ENCODE measurements around the gene ASCL5. TPM values are rescaled to one million over a fixed set of nuclear protein-coding genes. Genes with fewer than 3 reads are reported as not detected.

The ASCL5 gene
- total RNA-seq, 2 experiments from 2014 or later: not detected

DNA sequence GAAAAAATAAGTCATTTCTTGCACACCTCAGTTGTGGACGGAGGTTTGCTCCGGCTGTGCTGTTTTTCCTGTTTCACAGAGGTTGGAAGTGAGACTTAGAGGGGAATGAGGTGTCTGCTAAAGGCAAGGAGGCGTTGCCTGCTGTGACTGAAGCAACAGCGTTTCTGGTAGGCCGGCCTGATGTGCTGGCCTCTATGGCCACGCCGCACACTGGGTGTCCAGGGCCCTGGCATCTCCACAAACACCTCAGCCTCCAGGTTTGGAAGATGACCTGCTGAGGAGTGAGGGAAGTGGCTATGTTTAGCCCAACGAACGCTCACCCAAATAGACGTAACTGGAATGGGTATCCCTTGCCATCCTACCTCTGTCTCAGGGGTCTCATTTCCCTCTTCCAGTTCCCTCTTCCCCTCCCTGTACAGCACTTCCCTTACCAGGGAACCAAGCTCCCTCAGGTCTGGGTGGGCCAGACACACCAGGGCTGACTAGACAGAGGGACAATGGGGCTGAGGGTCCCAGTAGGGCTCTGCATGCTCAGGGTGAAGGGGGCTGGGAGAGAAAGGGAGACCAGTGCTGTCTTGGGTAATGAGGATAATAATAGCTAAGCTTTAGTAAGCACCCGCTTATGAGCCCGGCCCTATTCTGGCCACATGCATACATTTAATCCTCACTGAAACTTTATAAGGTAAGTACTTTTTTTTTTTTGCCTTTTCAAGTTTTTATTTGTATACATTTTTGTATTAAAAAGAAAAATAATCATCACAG, 26.6 kb downstream of the ASCL5 start:
- DNase-seq (no peak), ATAC-seq (no peak)
- Mint-ChIP-seq H3K4me1 (ENCODE audit: low read depth) (no peaks in the 10 kb centered on the region), H3K4me3 (no peak overlapping the region), H3K27ac (no peak overlapping the region), H3K27me3 (ENCODE audit: low read depth) (no peaks in the 10 kb centered on the region), H3K36me3 (ENCODE audit: low read depth) (no peaks in the 10 kb centered on the region), H3K9me3 (ENCODE audit: insufficient read depth) (no peaks in the 10 kb centered on the region)
- ChIA-PET CTCF (interaction anchor here (0.9 to 1.5 kb wide), 3 partner anchors 9 to 19 kb away, joined by 3 read pairs; no protein-coding TSS in a partner anchor), POLR2A (no interaction called here)

DNA sequence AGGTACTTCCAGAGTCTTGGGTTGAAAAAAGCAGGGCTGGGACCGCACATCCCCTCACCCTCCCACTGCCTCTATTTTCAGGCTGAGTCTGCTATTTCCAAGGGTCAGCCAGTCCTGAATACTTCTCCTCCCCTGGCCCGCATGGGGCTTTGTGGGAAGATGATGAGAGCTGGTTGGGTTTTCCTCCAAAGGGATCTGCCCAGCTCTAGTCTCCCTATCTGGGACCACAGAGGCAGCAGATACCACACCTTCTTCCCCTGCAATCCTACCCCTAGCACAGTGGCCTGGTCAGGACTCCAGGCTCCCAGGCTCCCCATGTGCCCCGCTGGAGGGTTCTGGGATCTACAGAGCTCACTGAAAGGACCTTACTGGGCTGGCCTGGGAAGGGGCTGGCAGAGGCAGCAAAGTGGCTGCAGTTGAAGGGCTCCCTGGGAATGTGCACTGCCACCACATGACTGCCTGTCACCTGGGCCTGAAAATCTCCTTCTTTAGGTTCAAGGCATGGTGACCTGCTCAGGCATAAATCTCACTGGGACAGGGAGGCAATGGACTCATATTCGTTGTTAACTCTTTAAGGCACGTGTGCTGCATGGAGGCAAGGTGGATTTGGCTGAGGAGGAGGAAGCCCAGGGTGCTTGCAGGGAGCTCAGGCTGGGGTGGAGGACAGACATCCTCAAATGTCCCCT, 27.8 kb downstream of the ASCL5 start:
- ATAC-seq (no peak), DNase-seq (no peak)
- H3K27me3 Mint-ChIP-seq (ENCODE audit: low read depth): no peaks in the 10 kb centered on the region
- H3K4me1 Mint-ChIP-seq (ENCODE audit: low read depth): no peaks in the 10 kb centered on the region
- no peak overlapping the region for H3K4me3 Mint-ChIP-seq
- H3K36me3 Mint-ChIP-seq (ENCODE audit: low read depth): no peaks in the 10 kb centered on the region
- ChIA-PET CTCF (interaction anchor here (0.9 to 1.5 kb wide), 5 partner anchors 8 to 127 kb away, joined by 3 to 5 read pairs (median 3); no protein-coding TSS in a partner anchor), POLR2A (no interaction called here)
- H3K27ac Mint-ChIP-seq: no peak overlapping the region
- no peaks in the 10 kb centered on the region for H3K9me3 Mint-ChIP-seq (ENCODE audit: insufficient read depth)

DNA sequence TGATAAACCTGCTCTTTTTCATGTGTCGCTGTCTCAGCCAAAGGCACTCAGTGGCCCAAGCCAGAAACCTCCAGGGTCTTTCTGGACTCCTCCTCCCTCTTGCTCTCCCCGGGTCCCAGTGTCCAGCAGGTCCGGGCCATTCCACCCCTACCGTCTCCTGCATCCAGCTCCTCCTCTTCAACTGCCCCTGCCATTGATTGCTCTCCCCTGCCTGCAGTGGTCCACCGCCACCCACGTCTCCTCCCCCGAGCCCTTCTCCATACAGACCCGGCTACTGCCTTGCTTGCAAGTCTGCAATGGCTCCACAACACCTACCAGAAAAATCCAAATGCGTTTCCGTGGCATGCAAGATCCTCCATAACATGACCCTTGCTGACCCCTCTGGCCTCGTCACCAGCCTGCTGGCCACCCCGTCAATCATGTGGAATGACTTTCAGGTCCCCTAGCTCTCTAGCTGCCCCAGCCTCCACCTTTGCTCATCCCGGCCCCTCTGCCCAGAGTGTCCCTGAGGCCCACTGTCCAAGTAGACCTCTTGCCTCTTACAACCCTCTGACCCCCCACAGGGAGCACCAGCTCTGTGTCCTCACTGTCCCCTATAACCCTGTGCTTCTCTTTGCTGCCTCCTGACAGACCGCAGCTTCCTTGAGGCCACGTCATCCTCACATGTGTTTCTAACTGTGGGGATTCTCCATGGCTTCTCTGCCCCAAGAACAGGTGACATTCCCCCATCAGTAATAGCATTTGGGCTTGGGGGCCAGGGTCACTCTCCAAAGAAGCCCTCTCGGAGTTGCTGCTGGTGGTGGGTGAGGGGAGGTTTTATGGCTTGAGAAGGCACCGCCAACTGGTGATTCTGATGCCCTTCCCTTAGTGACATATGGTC, 29.8 kb downstream of the ASCL5 start:
- Mint-ChIP-seq H3K36me3 (ENCODE audit: low read depth) (no peaks in the 10 kb centered on the region), H3K27ac (no peak overlapping the region), H3K9me3 (ENCODE audit: insufficient read depth) (no peaks in the 10 kb centered on the region), H3K27me3 (ENCODE audit: low read depth) (no peaks in the 10 kb centered on the region), H3K4me1 (ENCODE audit: low read depth) (no peaks in the 10 kb centered on the region), H3K4me3 (no peak overlapping the region)
- ChIA-PET POLR2A (no interaction called here), CTCF (interaction anchor here (1.0 kb wide), 1 partner anchor 16 kb away, joined by 4 read pairs; no protein-coding TSS in a partner anchor)
- ATAC-seq (no peak), DNase-seq (no peak)

DNA sequence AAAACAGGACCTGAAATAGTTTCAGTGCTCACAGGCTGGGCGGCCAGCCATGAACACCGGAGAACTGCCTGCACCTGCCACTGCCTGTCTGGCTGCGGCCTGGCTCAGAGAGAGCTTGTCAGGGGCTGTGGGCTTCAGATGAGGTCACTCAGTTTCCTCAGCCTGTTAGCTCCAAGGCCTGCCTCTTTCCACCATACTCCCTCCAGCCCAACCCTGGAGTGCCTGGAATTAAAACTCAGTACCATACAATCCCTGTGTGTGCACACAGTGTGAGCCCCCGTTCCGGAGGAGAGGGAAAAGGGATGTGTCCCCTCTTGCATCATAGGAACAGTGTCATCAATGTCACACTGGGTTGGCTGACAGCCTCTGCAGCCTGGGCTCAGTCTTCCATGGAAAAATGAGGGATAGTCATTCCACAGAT, 30.9 kb downstream of the ASCL5 start:
- no peak for ATAC-seq
- CTCF ChIA-PET: interaction anchor here (1.0 to 1.1 kb wide), 2 partner anchors 9 to 18 kb away, joined by 3 read pairs; no protein-coding TSS in a partner anchor
- H3K36me3 Mint-ChIP-seq (ENCODE audit: low read depth): no peaks in the 10 kb centered on the region
- H3K4me3 Mint-ChIP-seq: no peak overlapping the region
- no peaks in the 10 kb centered on the region for H3K4me1 Mint-ChIP-seq (ENCODE audit: low read depth)
- POLR2A ChIA-PET: no interaction called here
- H3K27me3 Mint-ChIP-seq (ENCODE audit: low read depth): no peaks in the 10 kb centered on the region
- DNase-seq: no peak
- no peak overlapping the region for H3K27ac Mint-ChIP-seq
- no peaks in the 10 kb centered on the region for H3K9me3 Mint-ChIP-seq (ENCODE audit: insufficient read depth)

DNA sequence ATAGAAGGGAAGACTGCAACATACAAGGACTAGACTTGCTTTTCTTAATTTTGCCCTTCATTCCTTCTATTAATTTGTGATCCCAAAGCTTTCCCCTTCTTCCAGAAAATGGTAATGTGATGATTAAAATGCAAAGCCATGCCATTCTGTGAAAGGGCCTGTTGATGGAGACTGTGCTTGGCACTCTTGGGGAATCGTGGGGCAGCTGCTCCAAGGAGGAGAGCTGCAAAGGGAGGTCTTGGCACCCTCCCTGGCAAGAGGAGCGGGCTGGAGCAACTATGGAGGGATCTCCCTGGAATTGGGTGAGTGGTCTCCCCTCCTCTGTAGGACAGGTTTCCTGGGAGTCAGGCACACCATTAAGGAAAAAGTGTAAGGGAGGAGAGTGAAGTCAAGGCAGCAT, 31.4 kb downstream of the ASCL5 start:
- no peaks in the 10 kb centered on the region for H3K36me3 Mint-ChIP-seq (ENCODE audit: low read depth)
- POLR2A ChIA-PET: no interaction called here
- ATAC-seq: no peak
- H3K27me3 Mint-ChIP-seq (ENCODE audit: low read depth): no peaks in the 10 kb centered on the region
- H3K9me3 Mint-ChIP-seq (ENCODE audit: insufficient read depth): no peaks in the 10 kb centered on the region
- H3K27ac Mint-ChIP-seq: no peak overlapping the region
- CTCF ChIA-PET: interaction anchor here (1.0 to 1.1 kb wide), 2 partner anchors 9 to 18 kb away, joined by 3 read pairs; no protein-coding TSS in a partner anchor
- H3K4me1 Mint-ChIP-seq (ENCODE audit: low read depth): no peaks in the 10 kb centered on the region
- no peak overlapping the region for H3K4me3 Mint-ChIP-seq
- DNase-seq: no peak

DNA sequence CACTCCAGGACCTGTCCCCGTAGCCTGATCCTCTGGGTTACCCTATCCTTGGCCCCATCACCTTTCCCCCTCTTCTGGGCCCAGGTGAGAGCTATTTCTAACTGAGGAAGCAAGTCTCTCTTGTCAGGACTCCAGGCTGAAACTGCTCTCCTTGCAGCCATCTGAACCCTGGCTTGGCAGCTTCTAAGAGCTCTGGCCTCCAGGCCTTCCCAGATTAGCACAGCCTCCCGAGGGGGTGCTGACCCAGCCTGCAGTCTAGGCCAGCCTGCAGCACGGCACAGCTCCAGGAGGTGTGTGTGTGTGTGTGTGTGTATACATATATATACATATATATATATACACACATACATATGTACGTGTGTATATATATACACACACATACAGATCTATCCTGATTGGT, 32.2 kb downstream of the ASCL5 start:
- Mint-ChIP-seq H3K27ac (no peak overlapping the region), H3K27me3 (ENCODE audit: low read depth) (no peaks in the 10 kb centered on the region), H3K4me3 (no peak overlapping the region), H3K9me3 (ENCODE audit: insufficient read depth) (no peaks in the 10 kb centered on the region), H3K4me1 (ENCODE audit: low read depth) (no peaks in the 10 kb centered on the region), H3K36me3 (ENCODE audit: low read depth) (no peaks in the 10 kb centered on the region)
- DNase-seq: no peak
- no peak for ATAC-seq
- CTCF ChIA-PET: interaction anchor here (1.2 kb wide), 1 partner anchor 25 kb away, joined by 4 read pairs; no protein-coding TSS in a partner anchor
- POLR2A ChIA-PET: no interaction called here

DNA sequence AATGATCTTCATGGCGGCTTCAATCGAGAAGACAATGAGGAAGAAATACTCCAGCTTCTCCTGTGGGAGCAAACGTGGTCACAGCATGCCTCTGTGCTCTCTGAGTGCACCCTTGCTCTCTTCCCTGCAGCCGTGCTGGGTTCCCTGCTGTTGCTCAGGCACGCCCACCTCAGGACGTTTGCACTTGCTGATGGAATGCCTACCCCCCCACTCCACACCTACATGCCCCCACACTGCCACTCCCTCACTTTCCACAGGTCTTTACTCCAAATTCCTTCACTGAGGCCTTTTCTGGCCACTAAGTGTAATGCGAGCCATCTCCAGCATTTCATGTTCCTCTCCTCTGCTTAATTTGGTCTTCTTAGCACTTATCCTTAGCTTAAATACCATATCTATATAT, 33.0 kb downstream of the ASCL5 start:
- Mint-ChIP-seq H3K27ac (no peak overlapping the region), H3K36me3 (ENCODE audit: low read depth) (no peaks in the 10 kb centered on the region), H3K9me3 (ENCODE audit: insufficient read depth) (no peaks in the 10 kb centered on the region), H3K27me3 (ENCODE audit: low read depth) (peaks cover 3% of the 10 kb centered on the region), H3K4me3 (no peak overlapping the region), H3K4me1 (ENCODE audit: low read depth) (no peaks in the 10 kb centered on the region)
- ChIA-PET POLR2A (no interaction called here), CTCF (interaction anchor here (1.2 kb wide), 1 partner anchor 26 kb away, joined by 4 read pairs; no protein-coding TSS in a partner anchor)
- DNase-seq (no peak), ATAC-seq (no peak)

DNA sequence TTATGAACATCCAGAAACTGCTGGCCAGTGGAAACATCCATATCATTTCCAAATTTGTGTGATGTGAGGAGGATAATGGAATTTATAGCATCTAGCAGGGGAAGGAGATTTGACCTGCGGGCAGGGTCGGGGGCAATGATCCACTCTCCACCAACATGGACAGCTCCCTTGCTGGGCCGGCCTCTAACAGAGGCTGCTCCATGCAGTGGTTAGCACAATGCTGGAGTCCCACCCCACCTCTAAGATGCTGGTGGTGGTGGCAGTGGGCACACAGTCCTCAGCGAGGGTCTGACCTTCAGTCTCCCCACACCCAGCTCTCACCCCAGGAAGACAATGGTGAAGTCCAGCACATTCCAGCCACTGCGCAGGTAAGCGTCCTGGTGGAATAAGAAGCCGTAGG, 33.4 kb downstream of the ASCL5 start:
- DNase-seq: no peak
- ChIA-PET CTCF (no interaction called here), POLR2A (no interaction called here)
- Mint-ChIP-seq H3K4me1 (ENCODE audit: low read depth) (no peaks in the 10 kb centered on the region), H3K36me3 (ENCODE audit: low read depth) (no peaks in the 10 kb centered on the region), H3K27ac (no peak overlapping the region), H3K4me3 (no peak overlapping the region), H3K27me3 (ENCODE audit: low read depth) (peaks cover 3% of the 10 kb centered on the region), H3K9me3 (ENCODE audit: insufficient read depth) (no peaks in the 10 kb centered on the region)
- ATAC-seq: no peak

DNA sequence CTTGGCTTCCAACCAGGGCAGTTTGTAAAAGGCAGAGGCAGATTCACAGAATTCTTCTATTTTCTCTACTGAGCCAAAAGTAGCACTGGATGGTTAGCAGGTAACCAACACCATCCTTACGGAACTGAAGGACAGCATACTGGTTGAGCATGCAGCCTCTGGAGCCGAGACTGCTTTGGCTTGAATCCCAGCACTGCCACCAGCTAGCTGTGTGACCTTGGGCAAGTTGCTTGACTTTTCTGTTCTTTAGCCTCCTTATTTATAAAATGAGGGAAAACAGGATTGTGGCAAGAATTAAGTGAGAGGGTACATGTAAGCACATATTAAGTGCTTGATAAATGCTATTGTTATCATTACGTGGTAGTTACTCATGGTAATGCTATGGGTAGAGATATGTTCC, 34.2 kb downstream of the ASCL5 start:
- Mint-ChIP-seq H3K4me1 (ENCODE audit: low read depth) (no peaks in the 10 kb centered on the region), H3K36me3 (ENCODE audit: low read depth) (no peaks in the 10 kb centered on the region), H3K27me3 (ENCODE audit: low read depth) (peaks cover 3% of the 10 kb centered on the region), H3K27ac (no peak overlapping the region), H3K4me3 (no peak overlapping the region), H3K9me3 (ENCODE audit: insufficient read depth) (no peaks in the 10 kb centered on the region)
- ChIA-PET CTCF (no interaction called here), POLR2A (no interaction called here)
- DNase-seq (no peak), ATAC-seq (no peak)

DNA sequence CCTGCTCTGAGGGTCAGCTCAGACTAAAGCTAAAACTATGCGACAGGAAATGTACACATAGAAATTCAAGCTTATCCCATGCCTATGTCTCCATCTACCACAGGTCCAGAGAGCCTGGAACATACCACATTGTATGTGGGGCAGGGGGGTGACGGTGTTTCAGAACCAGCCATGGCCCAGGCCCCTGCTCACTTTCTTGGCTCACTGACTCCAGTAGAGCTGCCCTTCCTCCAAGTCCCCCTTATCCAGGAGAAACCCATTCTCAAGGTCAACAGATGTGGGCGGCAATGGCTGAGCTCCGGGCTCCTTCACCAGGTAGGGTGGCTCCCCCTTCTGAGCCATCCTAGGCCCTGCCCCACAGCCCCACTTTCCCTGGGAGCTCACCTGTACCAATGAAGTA, 35.7 kb downstream of the ASCL5 start:
- POLR2A ChIA-PET: no interaction called here

DNA sequence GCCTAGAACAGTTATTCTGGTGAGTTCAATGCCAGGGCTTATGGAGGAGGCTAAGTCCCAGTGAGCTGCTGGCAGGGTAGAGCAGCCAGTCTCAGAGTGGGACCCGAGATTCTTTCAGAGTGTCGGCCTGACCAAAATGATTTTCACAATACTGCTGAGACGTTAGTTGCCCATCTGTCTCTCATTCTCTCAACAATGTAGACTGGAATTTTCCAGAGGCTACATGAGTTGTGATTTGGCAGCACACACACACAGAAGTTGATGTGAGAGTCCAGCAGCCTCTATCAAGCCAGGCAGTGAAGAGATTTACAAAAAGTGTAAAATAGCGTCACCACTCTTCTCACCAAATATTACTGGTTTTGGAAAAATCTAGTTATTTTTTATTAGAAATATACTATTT, 36.4 kb downstream of the ASCL5 start:
- DNase-seq (no peak), ATAC-seq (no peak)
- Mint-ChIP-seq H3K4me3 (no peak overlapping the region), H3K36me3 (ENCODE audit: low read depth) (no peaks in the 10 kb centered on the region), H3K27me3 (ENCODE audit: low read depth) (peaks cover 3% of the 10 kb centered on the region), H3K27ac (no peak overlapping the region), H3K9me3 (ENCODE audit: insufficient read depth) (no peaks in the 10 kb centered on the region), H3K4me1 (ENCODE audit: low read depth) (no peaks in the 10 kb centered on the region)
- POLR2A ChIA-PET: no interaction called here
- CTCF ChIA-PET: no interaction called here

More for the DNA sequence above, 35.7 kb downstream of the ASCL5 start:
- Mint-ChIP-seq H3K36me3 (ENCODE audit: low read depth) (no peaks in the 10 kb centered on the region), H3K4me1 (ENCODE audit: low read depth) (no peaks in the 10 kb centered on the region), H3K27ac (no peak overlapping the region), H3K9me3 (ENCODE audit: insufficient read depth) (no peaks in the 10 kb centered on the region), H3K4me3 (no peak overlapping the region), H3K27me3 (ENCODE audit: low read depth) (peaks cover 3% of the 10 kb centered on the region)
- no peak for ATAC-seq
- CTCF ChIA-PET: interaction anchor here (1.0 kb wide), 1 partner anchor 28 kb away, joined by 3 read pairs; no protein-coding TSS in a partner anchor
- DNase-seq: no peak

DNA sequence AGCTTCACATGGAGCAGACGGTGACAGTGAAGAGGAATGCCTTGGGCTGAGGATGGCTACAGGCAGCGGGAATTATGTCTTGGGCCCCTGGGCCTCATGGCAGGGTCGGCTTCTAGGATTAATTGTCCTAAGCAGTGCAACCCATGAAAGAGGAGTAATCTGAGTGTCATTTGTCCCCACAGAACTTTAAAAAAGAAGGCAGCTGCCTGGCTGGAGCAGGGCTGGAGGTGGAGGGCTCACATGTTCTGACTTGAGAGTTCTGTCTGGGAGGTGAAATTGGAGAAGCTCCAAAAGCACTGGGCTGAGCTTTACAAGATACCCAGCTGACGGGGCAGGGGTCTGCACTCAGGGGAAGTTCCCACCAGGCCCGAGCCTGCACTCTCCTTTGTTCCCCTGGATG, 37.4 kb downstream of the ASCL5 start:
- Mint-ChIP-seq H3K4me3 (no peak overlapping the region), H3K4me1 (ENCODE audit: low read depth) (no peaks in the 10 kb centered on the region), H3K9me3 (ENCODE audit: insufficient read depth) (no peaks in the 10 kb centered on the region), H3K27ac (no peak overlapping the region), H3K36me3 (ENCODE audit: low read depth) (no peaks in the 10 kb centered on the region), H3K27me3 (ENCODE audit: low read depth) (peaks cover 3% of the 10 kb centered on the region)
- ATAC-seq (no peak), DNase-seq (no peak)
- POLR2A ChIA-PET: no interaction called here
- CTCF ChIA-PET: no interaction called here
